Gastrocnemius medialis (tissue), 4 donors: ENCODE measurements around the gene LRP2BP.

ENCODE experiments used
- CTCF ChIP-seq, 5 experiments: fragments of 450-650 bp in 3 of 5; fragments of 200-600 bp in 2 of 5; sonication (generic) in 2 of 5; IDR thresholded peaks in 4 of 5; conservative IDR thresholded peaks in 1 of 5; 1 replicate in 4 of 5; 2 replicates in 1 of 5; pipeline ENCODE4 v1.5.1; 2016 to 2019; ENCODE audit warnings: antibody characterized with exemption in 5 of 5, mild to moderate bottlenecking in 3 of 5, moderate library complexity in 3 of 5
- POLR2A ChIP-seq, 2 donors: fragments of 450-650 bp; IDR thresholded peaks; one replicate each; pipeline ENCODE4 v1.6.1; 2017; ENCODE audit warnings: antibody characterized with exemption in 2 of 2, mild to moderate bottlenecking in 2 of 2, moderate library complexity in 2 of 2

- no peak for TF ChIP-seq CTCF (IDR thresholded peaks at IDR 0.05 in 4 of 5, conservative IDR thresholded peaks at IDR 0.05 in 1 of 5)
- no peak for TF ChIP-seq POLR2A (IDR thresholded peaks at IDR 0.05)
Measured at GRCh38 chr4:185335579-185335978, 60.1 kb downstream of the LRP2BP start.
